Subcutaneous abdominal adipose tissue (tissue), 5 donors: Measurements from ENCODE around the gene MFF.
"Not testable (repeated sequence)": the region's sequence is repeated elsewhere in the genome, so short reads cannot be mapped to it uniquely, and the experiment has no call there.

Source experiments
- H3K27ac ChIP-seq: one replicate; pipeline ENCODE4 v1.7.0; 2013; ENCODE audit warnings: low read depth, mild to moderate bottlenecking, inconsistent platforms, low read length, moderate library complexity
- H3K27me3 ChIP-seq, 5 donors: one replicate each; pipeline ENCODE4 v1.7.0; 2013; ENCODE audit warnings: low read length in 5 of 5, inconsistent platforms in 1 of 5; ENCODE audit not compliant: control insufficient read depth in 5 of 5, insufficient read depth in 4 of 5
- H3K36me3 ChIP-seq, 5 donors: one replicate each; pipeline ENCODE4 v1.7.0; 2013; ENCODE audit warnings: low read length in 5 of 5; ENCODE audit not compliant: control insufficient read depth in 5 of 5, insufficient read depth in 5 of 5
- H3K4me1 ChIP-seq, 5 donors: one replicate each; pipeline ENCODE4 v1.7.0; 2013; ENCODE audit warnings: low read length in 5 of 5, mild to moderate bottlenecking in 3 of 5, moderate library complexity in 1 of 5; ENCODE audit not compliant: control insufficient read depth in 5 of 5, insufficient read depth in 5 of 5
- H3K4me3 ChIP-seq, 5 donors: one replicate each; pipeline ENCODE4 v1.7.0; 2013; ENCODE audit warnings: low read length in 5 of 5, low read depth in 1 of 5
- H3K9ac ChIP-seq, 5 donors: one replicate each; pipeline ENCODE4 v1.7.0; 2013; ENCODE audit warnings: low read length in 5 of 5, mild to moderate bottlenecking in 4 of 5, moderate library complexity in 3 of 5
- H3K9me3 ChIP-seq, 5 donors: one replicate each; pipeline ENCODE4 v1.7.0; 2013; ENCODE audit warnings: low read length in 5 of 5; ENCODE audit not compliant: control insufficient read depth in 5 of 5
- donor health status: healthy.
- donor health status: healthy.
- donor health status: healthy.
- donor health status: healthy.
- donor health status: healthy.

MFF gene

DNA sequence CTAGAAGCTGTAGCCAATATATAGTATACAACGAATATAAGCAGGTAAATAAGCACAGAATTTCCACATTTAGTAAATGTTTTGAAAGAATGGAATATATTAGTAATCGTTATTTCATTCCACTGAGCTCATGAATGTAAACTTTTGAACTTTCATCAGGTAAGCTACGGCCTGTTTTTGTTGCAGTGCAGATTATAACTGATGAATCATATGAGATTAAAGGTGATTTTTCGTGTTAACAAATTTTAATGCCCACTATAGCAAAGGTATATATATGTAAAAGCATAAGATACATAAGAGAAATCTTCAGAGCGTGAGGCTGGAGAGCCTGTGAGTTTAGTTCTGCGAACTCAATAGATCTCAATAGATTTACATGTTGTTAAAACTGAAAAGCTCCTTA is 61.6 kb downstream of the MFF start:
- H3K9ac ChIP-seq: no peak overlapping the region
- H3K9me3 ChIP-seq: peaks cover 0 to 5% (median 0%) of the 10 kb centered on the region in 5 donors
- no peak overlapping the region for H3K4me3 ChIP-seq
- H3K27ac ChIP-seq: no peak overlapping the region
- H3K36me3 ChIP-seq: no peaks in the 10 kb centered on the region
- H3K4me1 ChIP-seq: peaks cover 0 to 2% (median 0%) of the 10 kb centered on the region in 5 donors
- H3K27me3 ChIP-seq: no peaks in the 10 kb centered on the region

DNA sequence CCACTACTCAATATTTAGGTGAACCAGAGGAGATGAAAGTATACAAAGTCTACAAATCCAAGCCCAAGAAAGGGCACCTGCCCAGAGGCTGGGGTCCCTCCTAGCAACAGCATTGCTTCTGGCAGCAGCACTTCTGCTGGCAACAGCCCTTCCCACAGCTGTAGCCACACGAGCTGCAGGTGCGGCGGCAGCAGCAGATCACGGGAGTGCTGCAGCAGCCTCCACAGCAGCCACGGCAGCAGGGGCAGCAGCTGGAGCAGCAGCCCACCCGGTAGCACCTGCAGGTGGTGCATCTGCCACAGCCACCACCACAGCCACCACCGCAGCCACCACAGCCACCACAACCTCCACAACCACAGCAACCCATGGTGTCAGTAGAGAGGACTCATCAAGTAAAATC is 62.5 kb downstream of the MFF start, which contains the start of gene SCYGR1:
Gene SCYGR1 (minus strand): TSS at position 367 of the 400 bp plus-strand sequence. CDS start 0 bp downstream, at position 367.
- H3K27ac ChIP-seq: not testable (repeated sequence)

DNA sequence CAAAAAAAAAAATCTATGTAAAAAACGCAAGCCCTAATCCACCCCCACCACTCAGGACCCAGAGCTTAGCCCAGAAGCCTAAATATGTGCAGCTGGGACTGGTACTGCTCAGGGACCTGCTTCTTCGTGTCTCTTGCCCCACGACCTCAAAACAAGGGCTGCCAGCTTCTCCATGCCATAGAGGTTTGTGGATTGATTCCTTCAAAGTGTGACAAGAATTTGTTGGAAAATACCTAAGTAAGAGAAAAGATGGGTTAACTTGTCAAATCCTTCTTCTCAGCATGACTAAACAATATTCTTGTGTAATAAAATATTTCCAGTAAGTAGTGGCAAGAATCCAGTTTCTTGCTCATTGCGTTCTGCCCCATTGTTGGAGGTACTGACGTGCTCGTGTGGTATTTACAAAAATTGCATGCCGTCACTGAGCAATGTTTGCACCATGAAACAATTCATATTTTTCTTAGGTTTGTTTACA is 63.5 kb downstream of the MFF start:
- H3K4me3 ChIP-seq: no peak overlapping the region
- H3K27me3 ChIP-seq: no peaks in the 10 kb centered on the region
- no peaks in the 10 kb centered on the region for H3K36me3 ChIP-seq
- H3K9me3 ChIP-seq: peaks cover 0 to 5% (median 0%) of the 10 kb centered on the region in 5 donors
- no peak overlapping the region for H3K27ac ChIP-seq
- H3K9ac ChIP-seq: no peak overlapping the region
- H3K4me1 ChIP-seq: peaks cover 0 to 5% (median 0%) of the 10 kb centered on the region in 5 donors

More for the DNA sequence above, 62.5 kb downstream of the MFF start, which contains the start of gene SCYGR1:
- not testable (repeated sequence) for H3K27me3 ChIP-seq, H3K9ac ChIP-seq, H3K36me3 ChIP-seq, H3K4me1 ChIP-seq, H3K4me3 ChIP-seq, H3K9me3 ChIP-seq

- Histone ChIP-seq H3K27me3 (no peaks in the 10 kb centered on the region), H3K27ac (no peak overlapping the region), H3K9ac (no peak overlapping the region), H3K4me1 (peaks cover 0 to 6% (median 0%) of the 10 kb centered on the region in 5 donors), H3K4me3 (no peak overlapping the region), H3K36me3 (no peaks in the 10 kb centered on the region), H3K9me3 (peaks cover 0 to 5% (median 0%) of the 10 kb centered on the region in 5 donors)
Measured at GRCh38 chr2:227389231-227389630, 64.2 kb downstream of the MFF start.

DNA sequence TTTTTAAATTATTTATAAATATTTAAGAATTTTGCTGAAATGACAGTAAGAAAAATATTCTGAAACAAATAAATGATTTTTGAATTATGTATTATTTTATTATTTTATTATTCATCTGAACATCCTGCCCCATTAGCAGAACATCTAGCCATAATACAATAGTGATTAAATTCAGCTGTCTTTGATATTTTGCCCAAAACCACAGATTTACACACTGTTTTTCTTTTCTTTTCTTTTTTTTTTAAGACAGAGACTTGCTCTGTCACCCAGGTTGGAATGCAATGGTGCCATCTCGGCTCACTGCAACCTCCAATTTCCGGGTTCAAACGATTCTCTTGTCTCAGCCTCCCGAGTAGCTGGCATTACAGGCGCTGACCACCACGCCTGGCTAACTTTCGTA is 64.6 kb downstream of the MFF start:
- no peaks in the 10 kb centered on the region for H3K36me3 ChIP-seq
- peaks cover 0 to 5% (median 0%) of the 10 kb centered on the region in 5 donors for H3K9me3 ChIP-seq
- no peak overlapping the region for H3K27ac ChIP-seq

DNA sequence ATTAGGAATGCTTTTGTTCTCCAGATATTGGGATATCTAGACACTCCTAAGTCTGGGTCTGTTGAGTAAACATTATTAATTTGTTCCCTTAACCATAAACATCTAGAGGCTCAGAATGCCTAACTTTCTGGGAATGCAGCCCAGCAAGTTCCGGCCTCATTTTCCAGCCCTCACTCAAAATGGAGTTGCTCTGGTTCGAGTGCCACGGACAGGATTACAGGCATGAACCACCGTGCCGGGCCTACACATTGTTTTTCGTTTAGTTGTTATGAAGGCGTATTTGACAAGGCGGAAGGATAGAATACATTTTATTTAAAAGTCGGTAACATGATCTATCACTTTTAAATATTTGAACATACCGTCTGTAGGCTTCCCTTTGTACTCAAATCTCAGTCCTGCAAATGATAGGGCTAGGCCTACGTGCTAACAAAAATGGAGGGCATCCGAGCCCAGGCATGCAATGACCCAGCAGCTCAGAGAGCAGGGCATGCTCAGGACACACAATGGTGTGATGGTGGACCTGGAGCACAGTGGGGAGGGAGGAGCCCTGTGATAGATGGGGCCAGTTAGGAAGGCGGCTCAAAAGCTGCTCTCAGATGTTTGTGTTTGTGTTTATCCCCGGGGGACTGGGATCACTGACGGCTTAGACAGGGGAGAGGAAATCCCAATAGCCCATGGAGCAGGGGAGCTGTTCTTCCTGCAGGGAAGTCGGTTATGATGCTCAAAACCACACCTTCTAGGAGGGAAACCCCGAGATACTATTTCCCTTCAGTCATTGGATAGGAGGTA is 65.6 kb downstream of the MFF start:
- Histone ChIP-seq H3K4me1 (peaks cover 0 to 6% (median 0%) of the 10 kb centered on the region in 5 donors), H3K27me3 (no peaks in the 10 kb centered on the region), H3K9ac (no peak overlapping the region), H3K4me3 (no peak overlapping the region), H3K36me3 (no peaks in the 10 kb centered on the region), H3K9me3 (peaks cover 0 to 5% (median 0%) of the 10 kb centered on the region in 5 donors), H3K27ac (no peak overlapping the region)

More for the DNA sequence above, 64.6 kb downstream of the MFF start:
- Histone ChIP-seq H3K4me3 (no peak overlapping the region), H3K4me1 (peaks cover 0 to 6% (median 0%) of the 10 kb centered on the region in 5 donors), H3K9ac (no peak overlapping the region), H3K27me3 (no peaks in the 10 kb centered on the region)

DNA sequence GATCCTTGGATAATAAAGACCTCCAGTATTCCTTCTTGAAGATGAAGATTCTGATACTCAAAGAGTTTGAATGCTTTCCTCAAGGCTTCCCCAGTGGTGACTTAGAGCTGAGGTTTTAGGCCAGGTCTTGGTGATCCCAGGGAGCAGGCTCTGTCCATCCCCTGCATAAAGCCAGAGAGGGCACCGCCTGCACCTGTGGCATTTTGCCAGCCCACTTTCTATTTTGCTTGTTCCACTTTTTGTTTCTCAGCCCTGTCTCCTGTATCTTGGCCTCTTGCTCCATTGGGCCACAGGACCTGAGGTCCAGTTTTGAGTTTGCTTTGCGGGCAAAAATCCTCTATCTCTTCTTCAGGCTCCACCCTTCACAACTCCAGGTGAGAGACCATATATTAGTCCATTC is 69.3 kb downstream of the MFF start:
- H3K9me3 ChIP-seq: no peaks in the 10 kb centered on the region
- H3K27me3 ChIP-seq: no peaks in the 10 kb centered on the region
- H3K27ac ChIP-seq: no peak overlapping the region
- peaks cover 0 to 6% (median 0%) of the 10 kb centered on the region in 5 donors for H3K4me1 ChIP-seq
- H3K9ac ChIP-seq: no peak overlapping the region
- no peak overlapping the region for H3K4me3 ChIP-seq
- H3K36me3 ChIP-seq: no peaks in the 10 kb centered on the region

- no peaks in the 10 kb centered on the region for H3K36me3 ChIP-seq
- no peak overlapping the region for H3K4me3 ChIP-seq
- peaks cover 0 to 6% (median 0%) of the 10 kb centered on the region in 5 donors for H3K4me1 ChIP-seq
- no peaks in the 10 kb centered on the region for H3K9me3 ChIP-seq
- H3K9ac ChIP-seq: no peak overlapping the region
- H3K27me3 ChIP-seq: no peaks in the 10 kb centered on the region
- H3K27ac ChIP-seq: no peak overlapping the region
Measured at GRCh38 chr2:227395556-227395955, 70.5 kb downstream of the MFF start.

DNA sequence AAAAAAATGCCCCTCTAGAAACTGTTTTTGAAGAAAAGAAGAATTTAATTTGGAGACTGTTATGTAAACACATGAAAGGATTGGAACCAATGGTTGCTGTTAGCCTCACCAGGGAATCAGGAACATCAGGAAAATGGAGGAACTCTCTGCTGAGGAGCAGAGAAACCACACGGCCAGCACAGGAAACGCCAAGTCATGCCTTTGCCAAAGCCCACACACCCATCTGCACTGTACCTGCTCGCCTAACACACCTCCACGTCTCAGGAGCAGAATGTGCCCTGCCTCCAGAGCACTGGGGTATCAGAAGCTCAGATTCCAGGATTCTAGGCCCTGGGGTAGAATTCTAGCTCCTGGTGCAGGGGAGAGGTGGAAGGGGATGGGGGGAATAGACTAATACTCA is 72.5 kb downstream of the MFF start:
- Histone ChIP-seq H3K27ac (no peak overlapping the region), H3K9ac (no peak overlapping the region), H3K4me3 (no peak overlapping the region), H3K27me3 (no peaks in the 10 kb centered on the region), H3K36me3 (no peaks in the 10 kb centered on the region), H3K4me1 (peaks cover 0 to 6% (median 0%) of the 10 kb centered on the region in 5 donors), H3K9me3 (no peaks in the 10 kb centered on the region)
